Lung (tissue), 12 donors: ENCODE measurements around the gene SLC25A21. TPM values are rescaled to one million over a fixed set of nuclear protein-coding genes. Genes with fewer than 3 reads are reported as not detected.
"Not testable (repeated sequence)": the region's sequence is repeated elsewhere in the genome, so short reads cannot be mapped to it uniquely, and the experiment has no call there.

Source experiments
- ATAC-seq: fragments of 200-7000 bp; cut with Tn5 transposase; one replicate; pipeline ENCODE4 v1.9.1; 2020; ENCODE audit warnings: moderate number of reproducible peaks; ENCODE audit not compliant: insufficient read depth, low FRiP score
- DNase-seq, 3 donors: peaks; one replicate each; pipeline ENCODE4 v3.0.0-alpha.2; 2013 to 2017
- H3K27ac ChIP-seq, 2 donors: one replicate each; pipeline ENCODE4 v1.5.1; 2013; ENCODE audit warnings: mild to moderate bottlenecking in 2 of 2, moderate library complexity in 2 of 2, control low read depth in 1 of 2, inconsistent platforms in 1 of 2, low read depth in 1 of 2, low read length in 1 of 2
- H3K27me3 ChIP-seq, 3 donors: one replicate each; pipeline ENCODE4 v1.5.1; 2013; ENCODE audit warnings: low read length in 2 of 3; ENCODE audit not compliant: control insufficient read depth in 3 of 3, insufficient read depth in 3 of 3
- H3K36me3 ChIP-seq, 4 donors: one replicate each; pipeline ENCODE4 v1.5.1; 2013; ENCODE audit warnings: low read length in 4 of 4, mild to moderate bottlenecking in 1 of 4, moderate library complexity in 1 of 4; ENCODE audit not compliant: control insufficient read depth in 4 of 4, insufficient read depth in 4 of 4
- H3K4me1 ChIP-seq, 5 donors: one replicate each; pipeline ENCODE4 v1.5.1; 2013; ENCODE audit warnings: low read length in 5 of 5, mild to moderate bottlenecking in 2 of 5, moderate library complexity in 1 of 5; ENCODE audit not compliant: control insufficient read depth in 5 of 5, insufficient read depth in 5 of 5
- H3K4me3 ChIP-seq: one replicate; pipeline ENCODE4 v1.5.1; 2013; ENCODE audit warnings: mild to moderate bottlenecking, control low read depth, moderate library complexity
- H3K9ac ChIP-seq, 2 donors: one replicate each; pipeline ENCODE4 v1.5.1; 2013; ENCODE audit warnings: low read length in 2 of 2, control low read depth in 1 of 2; ENCODE audit not compliant: insufficient read depth in 1 of 2
- H3K9me3 ChIP-seq, 4 donors: one replicate each; pipeline ENCODE4 v1.5.1; 2013; ENCODE audit warnings: low read length in 3 of 4, mild to moderate bottlenecking in 1 of 4, moderate library complexity in 1 of 4; ENCODE audit not compliant: control insufficient read depth in 4 of 4, insufficient read depth in 3 of 4
- WGBS, 2 donors: extraction: QIAGEN DNeasy Blood & Tissue Kit; methylation state at CpG; one replicate each; pipeline ENCODE4 v1.1.7; 2013; 5-methylcytosine and 5-hydroxymethylcytosine counted together
- polyA plus RNA-seq, 2 donors: library from polyadenylated mRNA; stranded (reverse); fragments of 200-250 nt; gene quantifications; one replicate each; pipeline ENCODE4 v1.2.1, GENCODE V29; 2013
- total RNA-seq, 2 donors: library from RNA; depleted of rRNA in 1 of 2; stranded (reverse); fragments of >200 nt in 1 of 2; gene quantifications; one replicate each; pipeline ENCODE4 v1.2.1, GENCODE V29; 2014 to 2021
- TF ChIP-seq, protein P1 (sequence below): IDR thresholded peaks from 2 replicates; pipeline ENCODE4 v1.5.1; 2012; ENCODE audit warnings: mild to moderate bottlenecking; ENCODE audit errors: control extremely low read depth, extremely low read depth
- donor health status: control.
- donor health status: control.
- donor health status: Bipolar disorder and iron deficiency.
- donor health status: healthy.
- donor health status: DM: yes; HTN: yes; CAD: no.

SLC25A21 gene
- total and polyA plus RNA-seq, 4 donors, result 0.23 to 2.6 (median 0.42) TPM

GRCh38 chr14:37187294-37187693 lies 14.9 kb upstream of the SLC25A21 start:
- ATAC-seq (no peak), DNase-seq (no peak)
- Histone ChIP-seq H3K4me1 (no peaks in the 10 kb centered on the region), H3K27ac (no peak overlapping the region), H3K9ac (no peak overlapping the region), H3K9me3 (no peaks in the 10 kb centered on the region), H3K4me3 (no peak overlapping the region), H3K27me3 (no peaks in the 10 kb centered on the region), H3K36me3 (no peaks in the 10 kb centered on the region)
- TF ChIP-seq, protein P1, sequence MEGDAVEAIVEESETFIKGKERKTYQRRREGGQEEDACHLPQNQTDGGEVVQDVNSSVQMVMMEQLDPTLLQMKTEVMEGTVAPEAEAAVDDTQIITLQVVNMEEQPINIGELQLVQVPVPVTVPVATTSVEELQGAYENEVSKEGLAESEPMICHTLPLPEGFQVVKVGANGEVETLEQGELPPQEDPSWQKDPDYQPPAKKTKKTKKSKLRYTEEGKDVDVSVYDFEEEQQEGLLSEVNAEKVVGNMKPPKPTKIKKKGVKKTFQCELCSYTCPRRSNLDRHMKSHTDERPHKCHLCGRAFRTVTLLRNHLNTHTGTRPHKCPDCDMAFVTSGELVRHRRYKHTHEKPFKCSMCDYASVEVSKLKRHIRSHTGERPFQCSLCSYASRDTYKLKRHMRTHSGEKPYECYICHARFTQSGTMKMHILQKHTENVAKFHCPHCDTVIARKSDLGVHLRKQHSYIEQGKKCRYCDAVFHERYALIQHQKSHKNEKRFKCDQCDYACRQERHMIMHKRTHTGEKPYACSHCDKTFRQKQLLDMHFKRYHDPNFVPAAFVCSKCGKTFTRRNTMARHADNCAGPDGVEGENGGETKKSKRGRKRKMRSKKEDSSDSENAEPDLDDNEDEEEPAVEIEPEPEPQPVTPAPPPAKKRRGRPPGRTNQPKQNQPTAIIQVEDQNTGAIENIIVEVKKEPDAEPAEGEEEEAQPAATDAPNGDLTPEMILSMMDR, result no peak
- whole genome bisulfite sequencing, 2 donors, result 84% methylated on average over 3 of the region's 3 CpGs

DNA sequence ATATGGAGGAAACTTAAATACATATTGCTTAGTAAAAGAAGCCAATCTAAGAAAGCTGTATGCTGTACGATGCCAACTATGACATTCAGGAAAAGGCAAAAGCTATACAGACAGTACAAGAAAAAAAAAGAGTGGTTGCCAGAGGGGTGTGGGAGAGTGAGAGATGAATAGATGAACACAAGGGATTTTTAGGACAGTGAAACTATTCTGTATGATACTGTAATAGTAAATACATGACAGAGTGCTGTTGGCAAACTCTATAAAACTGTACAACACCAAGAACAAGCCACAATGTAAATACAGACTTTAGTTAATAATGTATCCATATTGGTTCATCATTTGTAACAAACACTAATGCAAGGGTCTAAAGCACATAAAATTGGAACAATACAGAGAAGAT lies 14.5 kb upstream of the SLC25A21 start:
- TF ChIP-seq, protein P1, result no peak
- H3K4me3 ChIP-seq, result no peak overlapping the region
- H3K36me3 ChIP-seq, result no peaks in the 10 kb centered on the region
- ATAC-seq (no peak), DNase-seq (no peak)
- no peaks in the 10 kb centered on the region for H3K9me3 ChIP-seq
- H3K4me1 ChIP-seq, result no peaks in the 10 kb centered on the region
- 85 to 95% methylated on average over 1 of the region's 1 CpG for WGBS, 2 donors
- no peak overlapping the region for H3K27ac ChIP-seq
- H3K9ac ChIP-seq, result no peak overlapping the region
- no peaks in the 10 kb centered on the region for H3K27me3 ChIP-seq

DNA sequence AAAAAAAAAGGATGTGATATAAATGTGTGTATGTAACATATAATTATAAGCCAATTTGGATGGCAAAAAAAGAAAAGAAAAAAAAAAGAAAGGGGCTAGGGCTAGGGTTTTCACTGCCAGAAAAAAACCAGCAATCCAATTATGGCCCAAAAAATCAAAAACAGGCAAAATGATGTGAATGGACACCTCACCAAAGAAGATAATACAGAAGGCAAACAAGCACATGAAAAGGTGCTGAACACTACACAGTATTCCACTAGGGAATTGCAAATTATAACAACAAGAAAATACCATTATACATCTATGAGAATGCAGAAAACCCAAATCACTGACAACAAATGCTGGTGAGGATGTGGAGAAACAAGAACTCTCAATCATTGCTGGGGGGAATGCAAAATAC lies 13.3 kb upstream of the SLC25A21 start:
- H3K9ac ChIP-seq, result no peak overlapping the region
- H3K36me3 ChIP-seq, result no peaks in the 10 kb centered on the region
- no peak for ATAC-seq
- H3K27ac ChIP-seq, result no peak overlapping the region
- H3K9me3 ChIP-seq, result no peaks in the 10 kb centered on the region
- no peaks in the 10 kb centered on the region for H3K4me1 ChIP-seq
- H3K4me3 ChIP-seq, result no peak overlapping the region
- TF ChIP-seq, protein P1, result no peak
- H3K27me3 ChIP-seq, result no peaks in the 10 kb centered on the region
- DNase-seq, result no peak

- DNase-seq, H3K9ac ChIP-seq, H3K4me3 ChIP-seq, H3K36me3 ChIP-seq, H3K27ac ChIP-seq, H3K9me3 ChIP-seq, H3K4me1 ChIP-seq, ATAC-seq, H3K27me3 ChIP-seq: not testable (repeated sequence)
- WGBS, 2 donors, result 88 to 91% methylated on average over 8 of the region's 8 CpGs
Observed at GRCh38 chr14:37184520-37184919, 12.1 kb upstream of the SLC25A21 start.
